HCT116 (cell line): ENCODE results near the gene ZNF30.
"Not testable (repeated sequence)": the region's sequence is repeated elsewhere in the genome, so short reads cannot be mapped to it uniquely, and the experiment has no call there.

Experiments
- CTCF ChIP-seq, 3 experiments: fragments of 200-600 bp in 1 of 3; sonication (generic) in 1 of 3; IDR thresholded peaks in 2 of 3; conservative IDR thresholded peaks in 1 of 3; 2 replicates each; pipeline ENCODE4 v1.5.1; 2012 to 2017; ENCODE audit warnings: low read depth in 2 of 3, low read length in 2 of 3, antibody characterized with exemption in 1 of 3, borderline replicate concordance in 1 of 3, control low read depth in 1 of 3, mild to moderate bottlenecking in 1 of 3, mixed read lengths in 1 of 3, mixed run types in 1 of 3, moderate library complexity in 1 of 3; ENCODE audit not compliant: insufficient read depth in 1 of 3
- EZH2 ChIP-seq: fragments of 200-600 bp; sonication (generic); IDR thresholded peaks from 2 replicates; pipeline ENCODE4 v1.6.1; 2017; ENCODE audit warnings: antibody characterized with exemption, mixed run types
- EZH2phosphoT487 ChIP-seq: fragments of 200-600 bp; IDR thresholded peaks from 2 replicates; pipeline ENCODE4 v1.6.1; 2018; ENCODE audit warnings: antibody characterized with exemption, borderline replicate concordance
- POLR2A ChIP-seq: IDR thresholded peaks from 2 replicates; pipeline ENCODE4 v1.7.0; 2011; ENCODE audit warnings: borderline replicate concordance; ENCODE audit not compliant: insufficient read depth, insufficient read length; ENCODE audit errors: extremely low read depth
- SIN3A ChIP-seq: IDR thresholded peaks from 2 replicates; pipeline ENCODE4 v1.6.1; 2012; ENCODE audit warnings: low read depth
- SP1 ChIP-seq: IDR thresholded peaks from 2 replicates; pipeline ENCODE4 v1.6.1; 2012; ENCODE audit warnings: low read depth
- ZBTB33 ChIP-seq: IDR thresholded peaks from 2 replicates; pipeline ENCODE4 v1.6.1; 2011; ENCODE audit warnings: mild to moderate bottlenecking, low read length, moderate library complexity; ENCODE audit not compliant: insufficient replicate concordance; ENCODE audit errors: extremely low read depth
- ZFX ChIP-seq: fragments of 450-650 bp; IDR thresholded peaks from 2 replicates; pipeline ENCODE4 v1.6.1; 2017

DNA sequence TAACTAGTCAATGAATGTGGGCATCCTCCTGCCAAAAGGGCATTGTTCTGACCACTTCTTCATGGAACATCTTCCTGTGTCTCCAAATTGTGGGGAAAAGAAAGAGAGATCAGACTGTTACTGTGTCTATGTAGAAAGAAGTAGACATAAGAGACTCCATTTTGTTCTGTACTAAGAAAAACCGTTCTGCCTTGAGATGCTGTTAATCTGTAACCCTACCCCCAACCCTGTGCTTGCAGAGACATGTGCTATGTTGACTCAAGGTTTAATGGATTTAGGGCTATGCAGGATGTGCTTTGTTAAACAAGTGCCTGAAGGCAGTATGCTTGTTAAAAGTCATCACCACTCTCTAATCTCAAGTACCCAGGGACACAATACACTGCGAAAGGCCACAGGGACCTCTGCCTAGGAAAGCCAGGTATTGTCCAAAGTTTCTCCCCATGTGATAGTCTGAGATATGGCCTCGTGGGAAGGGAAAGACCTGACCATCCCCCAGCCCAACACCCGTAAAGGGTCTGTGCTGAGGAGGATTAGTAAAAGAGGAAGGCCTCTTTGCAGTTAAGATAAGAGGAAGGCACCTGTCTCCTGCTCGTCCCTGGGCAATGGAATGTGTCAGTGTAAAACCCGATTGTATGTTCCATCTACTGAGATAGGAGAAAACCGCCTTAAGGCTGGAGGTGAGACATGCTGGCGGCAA is 6.5 kb upstream of the ZNF30 start:
- TF ChIP-seq CTCF (IDR thresholded peaks at IDR 0.05 in 2 of 3, conservative IDR thresholded peaks at IDR 0.05 in 1 of 3; ENCODE audit: borderline replicate concordance in 1 of 3, insufficient read depth in 1 of 3, low read depth in 2 of 3, low read length in 2 of 3); POLR2A; ZBTB33; SIN3A; ZFX; EZH2phosphoT487; SP1; EZH2: not testable (repeated sequence)
